DOHH2 (cell line): ENCODE measurements around the gene CDX1.

Source experiments
- CTCF ChIP-seq: fragments of 200-600 bp; sonication (generic); IDR thresholded peaks from one replicate; pipeline ENCODE4 v1.5.1; 2014; ENCODE audit warnings: antibody characterized with exemption, mild to moderate bottlenecking, low read depth, low read length; ENCODE audit not compliant: poor library complexity, severe bottlenecking
- EZH2phosphoT487 ChIP-seq: fragments of 200-600 bp; sonication (generic); IDR thresholded peaks from 2 replicates; pipeline ENCODE4 v1.6.1; 2017; ENCODE audit warnings: borderline replicate concordance, mild to moderate bottlenecking, antibody characterized with exemption, low read length, moderate library complexity, mixed read lengths

- no peak for TF ChIP-seq CTCF
- TF ChIP-seq EZH2phosphoT487: no peak
Measured at GRCh38 chr5:150181766-150182545, 15.4 kb downstream of the CDX1 start.
